Uterus (tissue), 4 donors: ENCODE measurements around the gene GTF3C2. TPM values are rescaled to one million over a fixed set of nuclear protein-coding genes. Genes with fewer than 3 reads are reported as not detected.

Source experiments
- DNase-seq, 2 donors: peaks; one replicate each; pipeline ENCODE4 v3.0.0-alpha.2; 2019 to 2020
- H3K27ac ChIP-seq, 2 donors: fragments of 200-600 bp; sonication (generic); 1 replicate in 1 of 2; 2 replicates in 1 of 2; pipeline ENCODE4 v1.5.1; 2016 to 2018
- H3K27me3 ChIP-seq, 2 donors: fragments of 200-600 bp; sonication (generic); one replicate each; pipeline ENCODE4 v1.5.1; 2018 to 2019; ENCODE audit warnings: control low read depth in 1 of 2
- H3K36me3 ChIP-seq, 2 donors: fragments of 200-600 bp; sonication (generic); one replicate each; pipeline ENCODE4 v1.5.1; 2019; ENCODE audit warnings: control low read depth in 1 of 2
- H3K4me1 ChIP-seq, 2 donors: fragments of 200-600 bp; sonication (generic); one replicate each; pipeline ENCODE4 v1.5.1; 2018 to 2019; ENCODE audit warnings: control low read depth in 1 of 2
- H3K4me3 ChIP-seq, 2 donors: fragments of 200-600 bp; sonication (generic); 1 replicate in 1 of 2; 2 replicates in 1 of 2; pipeline ENCODE4 v1.5.1; 2018 to 2019; ENCODE audit warnings: mild to moderate bottlenecking in 1 of 2
- H3K9me3 ChIP-seq, 2 donors: fragments of 200-600 bp; sonication (generic); one replicate each; pipeline ENCODE4 v1.5.1; 2019; ENCODE audit warnings: control low read depth in 1 of 2
- CTCF ChIP-seq, 4 experiments: fragments of 200-600 bp in 2 of 4; fragments of 450-650 bp in 2 of 4; sonication (generic) in 2 of 4; IDR thresholded peaks; one replicate each; pipeline ENCODE4 v1.5.1; 2016 to 2019; ENCODE audit warnings: antibody characterized with exemption in 4 of 4, mild to moderate bottlenecking in 2 of 4, moderate library complexity in 1 of 4
- POLR2A ChIP-seq, 2 donors: fragments of 450-650 bp; IDR thresholded peaks; one replicate each; pipeline ENCODE4 v1.6.1; 2016; ENCODE audit warnings: antibody characterized with exemption in 2 of 2, mild to moderate bottlenecking in 1 of 2, moderate library complexity in 1 of 2
- intact Hi-C: fragments of 100-400 bp; cut with DNase I; formaldehyde crosslinking; loops from one replicate; pipeline ENCODE4 v1.15.1; 2023; ENCODE audit warnings: low total_unique reads
- total RNA-seq, 4 donors: library from RNA; depleted of rRNA in 3 of 4; stranded (reverse); fragments of >200 nt in 3 of 4; gene quantifications; one replicate each; pipeline versions ENCODE4 v1.1.0 to v1.2.4, GENCODE V29; 2014 to 2023
- donor health status: DM: yes; HTN: yes; CAD: no.

The GTF3C2 gene
- total RNA-seq, 4 donors from 2014 or later = 21.3 to 70.6 (median 31.2) TPM

- Histone ChIP-seq H3K9me3 (no peaks in the 10 kb centered on the region), H3K36me3 (no peaks in the 10 kb centered on the region), H3K4me1 (no peaks in the 10 kb centered on the region), H3K27ac (peak overlapping the region in 1 of 2 donors; percentile 82), H3K27me3 (no peaks in the 10 kb centered on the region), H3K4me3 (peak overlapping the region in 1 of 2 donors; percentile 71)
- intact Hi-C loops = no loop called here
- DNase-seq = no peak
- no peak for TF ChIP-seq CTCF (IDR thresholded peaks at IDR 0.05)
- TF ChIP-seq POLR2A (IDR thresholded peaks at IDR 0.05) = no peak
Observed at GRCh38 chr2:27379383-27379835, 22.8 kb upstream of the GTF3C2 start.

- intact Hi-C loops = no loop called here
- Histone ChIP-seq H3K36me3 (no peaks in the 10 kb centered on the region), H3K27ac (no peak overlapping the region), H3K9me3 (no peaks in the 10 kb centered on the region), H3K4me3 (no peak overlapping the region), H3K27me3 (no peaks in the 10 kb centered on the region), H3K4me1 (no peaks in the 10 kb centered on the region)
- TF ChIP-seq CTCF (IDR thresholded peaks at IDR 0.05) (no peak), POLR2A (IDR thresholded peaks at IDR 0.05) (no peak)
- no peak for DNase-seq
Observed at GRCh38 chr2:27378809-27379290, 22.3 kb upstream of the GTF3C2 start.

GRCh38 chr2:27378096-27378808, 21.7 kb upstream of the GTF3C2 start:
- intact Hi-C loops = no loop called here
- H3K27me3 ChIP-seq = no peaks in the 10 kb centered on the region
- no peak for DNase-seq
- H3K4me3 ChIP-seq = no peak overlapping the region
- no peaks in the 10 kb centered on the region for H3K36me3 ChIP-seq
- H3K9me3 ChIP-seq = no peaks in the 10 kb centered on the region
- TF ChIP-seq CTCF (IDR thresholded peaks at IDR 0.05) (no peak), POLR2A (IDR thresholded peaks at IDR 0.05) (no peak)
- H3K27ac ChIP-seq = no peak overlapping the region
- H3K4me1 ChIP-seq = peaks cover 0 to under 1% of the 10 kb centered on the region in 2 donors

GRCh38 chr2:27377618-27378095, 21.1 kb upstream of the GTF3C2 start:
- H3K9me3 ChIP-seq = no peaks in the 10 kb centered on the region
- intact Hi-C loops = no loop called here
- no peaks in the 10 kb centered on the region for H3K36me3 ChIP-seq
- DNase-seq = no peak
- no peaks in the 10 kb centered on the region for H3K27me3 ChIP-seq
- no peak overlapping the region for H3K27ac ChIP-seq
- no peak overlapping the region for H3K4me3 ChIP-seq
- H3K4me1 ChIP-seq = peaks cover 0 to 6% of the 10 kb centered on the region in 2 donors
- TF ChIP-seq POLR2A (IDR thresholded peaks at IDR 0.05) (no peak), CTCF (IDR thresholded peaks at IDR 0.05) (no peak)

- TF ChIP-seq POLR2A (IDR thresholded peaks at IDR 0.05) (no peak), CTCF (IDR thresholded peaks at IDR 0.05) (no peak)
- no peak overlapping the region for H3K4me3 ChIP-seq
- H3K27me3 ChIP-seq = no peaks in the 10 kb centered on the region
- H3K9me3 ChIP-seq = no peaks in the 10 kb centered on the region
- H3K4me1 ChIP-seq = peaks cover 3 to 8% of the 10 kb centered on the region in 2 donors
- no peaks in the 10 kb centered on the region for H3K36me3 ChIP-seq
- no peak for DNase-seq
- intact Hi-C loops = no loop called here
- H3K27ac ChIP-seq = no peak overlapping the region
Observed at GRCh38 chr2:27376866-27377617, 20.5 kb upstream of the GTF3C2 start.
